H9 (cell line): ENCODE data around the gene HESX1. TPM values are rescaled to one million over a fixed set of nuclear protein-coding genes. Genes with fewer than 3 reads are reported as not detected.
A peak's percentile ranks its signal among the peaks of the same experiment; 100 is the strongest.

Source experiments
- DNase-seq: peaks from one replicate; pipeline ENCODE4 v3.0.0-alpha.2; 2017
- H2AFZ ChIP-seq: one replicate; pipeline ENCODE4 v1.6.1; 2013; ENCODE audit warnings: mild to moderate bottlenecking, low read length, control low read depth, moderate library complexity
- H2AK5ac ChIP-seq: 2 replicates; pipeline ENCODE4 v1.6.1; 2013; ENCODE audit warnings: low read length, control low read depth, mixed read lengths; ENCODE audit not compliant: insufficient read length
- H2BK120ac ChIP-seq: one replicate; pipeline ENCODE4 v1.6.1; 2013; ENCODE audit warnings: low read depth, mild to moderate bottlenecking, low read length, control low read depth, inconsistent platforms; ENCODE audit not compliant: poor library complexity, severe bottlenecking
- H2BK12ac ChIP-seq: 2 replicates; pipeline ENCODE4 v1.6.1; 2013; ENCODE audit warnings: low read length, control low read depth, mixed read lengths, low read depth; ENCODE audit not compliant: insufficient read length
- H2BK15ac ChIP-seq: 2 replicates; pipeline ENCODE4 v1.6.1; 2013; ENCODE audit warnings: low read depth, low read length, control low read depth
- H2BK20ac ChIP-seq: one replicate; pipeline ENCODE4 v1.6.1; 2013; ENCODE audit warnings: low read depth, mild to moderate bottlenecking, low read length, control low read depth, inconsistent platforms; ENCODE audit not compliant: poor library complexity, severe bottlenecking
- H2BK5ac ChIP-seq: 2 replicates; pipeline ENCODE4 v1.6.1; 2013; ENCODE audit warnings: low read length, control low read depth, mixed read lengths; ENCODE audit not compliant: insufficient read length
- H3K14ac ChIP-seq: 2 replicates; pipeline ENCODE4 v1.6.1; 2013; ENCODE audit warnings: low read length, control low read depth; ENCODE audit not compliant: insufficient read depth
- H3K18ac ChIP-seq: 2 replicates; pipeline ENCODE4 v1.6.1; 2013; ENCODE audit warnings: low read depth, mild to moderate bottlenecking, mixed read lengths, low read length, control low read depth; ENCODE audit not compliant: insufficient read length
- H3K23ac ChIP-seq: 2 replicates; pipeline ENCODE4 v1.6.1; 2013; ENCODE audit warnings: low read length, control low read depth, mixed read lengths, low read depth; ENCODE audit not compliant: insufficient read length
- H3K23me2 ChIP-seq: 2 replicates; pipeline ENCODE4 v1.6.1; 2013; ENCODE audit warnings: low read depth, mild to moderate bottlenecking, mixed read lengths, low read length, control low read depth; ENCODE audit not compliant: insufficient read length, poor library complexity, severe bottlenecking
- H3K27ac ChIP-seq: 2 replicates; pipeline ENCODE4 v1.5.1; 2013; ENCODE audit warnings: low read length, control low read depth, mixed read lengths, low read depth; ENCODE audit not compliant: insufficient read length
- H3K27me3 ChIP-seq: 2 replicates; pipeline ENCODE4 v1.6.1; 2013; ENCODE audit warnings: low read length, control low read depth, inconsistent platforms; ENCODE audit not compliant: insufficient read depth
- H3K4ac ChIP-seq: 2 replicates; pipeline ENCODE4 v1.6.1; 2013; ENCODE audit warnings: low read depth, mild to moderate bottlenecking, control low read depth, inconsistent platforms, low read length, moderate library complexity
- H3K4me1 ChIP-seq: 2 replicates; pipeline ENCODE4 v1.6.1; 2013; ENCODE audit warnings: low read length, control low read depth, inconsistent platforms; ENCODE audit not compliant: insufficient read depth
- H3K4me2 ChIP-seq: 2 replicates; pipeline ENCODE4 v1.6.1; 2013; ENCODE audit warnings: low read length, control low read depth, mixed read lengths; ENCODE audit not compliant: insufficient read length, insufficient read depth
- H3K56ac ChIP-seq: 2 replicates; pipeline ENCODE4 v1.6.1; 2013; ENCODE audit warnings: low read depth, mild to moderate bottlenecking, mixed read lengths, low read length, control low read depth; ENCODE audit not compliant: insufficient read length
- H3K79me1 ChIP-seq: 2 replicates; pipeline ENCODE4 v1.6.1; 2013; ENCODE audit warnings: low read depth, mild to moderate bottlenecking, moderate library complexity, low read length, control low read depth, inconsistent platforms; ENCODE audit not compliant: insufficient read depth, poor library complexity, severe bottlenecking
- H3K79me2 ChIP-seq: 2 replicates; pipeline ENCODE4 v1.6.1; 2013; ENCODE audit warnings: low read length, control low read depth, inconsistent platforms; ENCODE audit not compliant: insufficient read depth
- H3K9ac ChIP-seq: 2 replicates; pipeline ENCODE4 v1.6.1; 2013; ENCODE audit warnings: low read length, control low read depth, mixed read lengths; ENCODE audit not compliant: insufficient read length; ENCODE audit errors: extremely low read depth
- H3K9me3 ChIP-seq: one replicate; pipeline ENCODE4 v1.6.1; 2013; ENCODE audit warnings: low read depth, low read length, inconsistent platforms; ENCODE audit not compliant: control insufficient read depth
- H3T11ph ChIP-seq: one replicate; pipeline ENCODE4 v1.6.1; 2013; ENCODE audit warnings: mild to moderate bottlenecking, low read length, control low read depth, inconsistent platforms
- H4K20me1 ChIP-seq: one replicate; pipeline ENCODE4 v1.6.1; 2013; ENCODE audit not compliant: control insufficient read depth, insufficient read length, insufficient read depth
- H4K5ac ChIP-seq: 2 replicates; pipeline ENCODE4 v1.6.1; 2013; ENCODE audit warnings: low read depth, mild to moderate bottlenecking, mixed read lengths, low read length, control low read depth; ENCODE audit not compliant: insufficient read length
- H4K8ac ChIP-seq: replicated peaks from 2 replicates; pipeline ENCODE4 v1.6.1; 2013; ENCODE audit warnings: low read length, control low read depth, mixed read lengths, low read depth; ENCODE audit not compliant: insufficient read length
- H4K91ac ChIP-seq: 2 replicates; pipeline ENCODE4 v1.6.1; 2013; ENCODE audit warnings: low read depth, mild to moderate bottlenecking, moderate library complexity, mixed read lengths, low read length, control low read depth; ENCODE audit not compliant: insufficient read length
- H3K27ac Mint-ChIP-seq, 3 experiments: 2 replicates in 2 of 3; 3 replicates in 1 of 3; pipeline ENCODE4 v1.8.0; 2020 to 2021; ENCODE audit warnings: mixed read lengths in 3 of 3, mild to moderate bottlenecking in 1 of 3, moderate library complexity in 1 of 3
- H3K27me3 Mint-ChIP-seq: 2 replicates; pipeline ENCODE4 v1.8.0; 2021; ENCODE audit warnings: low read depth, mild to moderate bottlenecking, moderate library complexity, mixed read lengths
- H3K36me3 Mint-ChIP-seq, 3 experiments: 2 replicates in 2 of 3; 3 replicates in 1 of 3; pipeline ENCODE4 v1.8.0; 2020 to 2021; ENCODE audit warnings: low read depth in 3 of 3, mixed read lengths in 3 of 3; ENCODE audit not compliant: insufficient read depth in 1 of 3
- H3K4me1 Mint-ChIP-seq, 2 experiments: 2 replicates each; pipeline ENCODE4 v1.8.0; 2020; ENCODE audit warnings: mixed read lengths in 2 of 2
- H3K4me3 Mint-ChIP-seq, 2 experiments: 2 replicates in 1 of 2; 3 replicates in 1 of 2; pipeline ENCODE4 v1.8.0; 2020 to 2021; ENCODE audit warnings: mild to moderate bottlenecking in 2 of 2, mixed read lengths in 2 of 2, moderate library complexity in 1 of 2
- H3K9me3 Mint-ChIP-seq, 2 experiments: 2 replicates in 1 of 2; 3 replicates in 1 of 2; pipeline ENCODE4 v1.8.0; 2020; ENCODE audit warnings: mild to moderate bottlenecking in 2 of 2, mixed read lengths in 2 of 2, moderate library complexity in 1 of 2
- WGBS: extraction: QIAGEN DNeasy Blood & Tissue Kit; methylation state at CpG from one replicate; pipeline ENCODE4 v1.1.7; 2013; ENCODE audit warnings: missing lambda C conversion rate, low lambda C conversion rate, mixed read lengths; ENCODE audit not compliant: insufficient read length; ENCODE audit errors: extremely low coverage; 5-methylcytosine and 5-hydroxymethylcytosine counted together
- total RNA-seq: library from RNA; stranded (reverse); gene quantifications from 2 replicates; pipeline ENCODE4 v1.2.1, GENCODE V29; 2021
- TF ChIP-seq, protein P1 (sequence below): fragments of 200-600 bp; sonication (generic); conservative IDR thresholded peaks from 3 replicates; pipeline ENCODE4 v1.8.0; 2021; ENCODE audit warnings: antibody characterized with exemption, mild to moderate bottlenecking

The HESX1 gene
- total RNA-seq, 1 experiment from 2014 or later = 28.4 TPM

DNA sequence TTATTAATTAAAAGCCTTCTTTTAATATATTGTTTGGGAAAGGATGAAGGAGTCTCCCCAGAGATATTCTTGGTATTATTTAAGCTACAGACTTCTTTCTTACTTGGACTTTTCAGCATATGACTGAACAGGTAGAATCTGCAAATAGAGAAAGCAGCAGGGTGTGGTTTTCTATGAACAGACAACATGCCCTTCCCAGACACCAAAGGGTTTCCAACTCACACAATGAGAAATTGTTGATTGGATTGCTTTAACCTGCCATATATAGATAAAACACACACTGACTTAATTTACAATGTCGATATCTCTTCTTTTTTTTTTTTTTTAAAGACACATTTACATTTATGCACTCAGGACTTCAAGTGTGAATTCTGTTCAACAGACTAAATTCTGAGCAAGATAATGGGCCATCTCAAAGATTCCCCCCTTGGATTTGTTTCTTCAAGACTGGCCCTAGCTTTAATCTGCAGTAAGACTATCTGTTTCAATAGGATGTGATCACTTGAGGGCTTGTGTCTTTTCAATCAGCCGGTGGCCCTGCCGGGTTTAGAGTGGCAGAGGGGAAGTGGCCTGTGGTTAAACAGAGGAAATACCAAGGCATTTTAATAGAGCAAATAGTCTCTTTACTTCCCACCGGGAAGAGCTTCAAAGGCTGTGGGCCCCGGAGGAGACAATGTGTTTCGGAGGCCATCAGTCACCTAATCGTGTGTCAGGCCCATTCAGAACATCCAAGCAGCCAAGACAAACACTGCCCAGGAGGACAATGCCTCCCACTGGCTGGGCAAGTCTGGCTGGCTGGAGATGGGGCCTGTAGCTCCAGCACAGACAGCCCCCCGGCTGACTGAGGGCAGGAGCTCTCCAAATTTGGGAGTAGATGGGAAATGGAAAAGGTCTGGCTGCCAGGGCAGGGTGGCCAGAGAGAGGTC, 40.7 kb downstream of the HESX1 start:
- peak overlapping the region in 1 of 3 experiments; percentile 98; a peak in 3 of 7 replicates for H3K27ac Mint-ChIP-seq
- H3K4me1 Mint-ChIP-seq = peaks cover 84% of the 10 kb centered on the region in 2 experiments
- peaks cover 2% of the 10 kb centered on the region for H4K20me1 ChIP-seq

More for the DNA sequence above, 40.7 kb downstream of the HESX1 start:
- H3K9me3 Mint-ChIP-seq = no peaks in the 10 kb centered on the region
- Histone ChIP-seq H3K56ac (no peak overlapping the region), H2BK120ac (no peak overlapping the region), H3K79me1 (no peaks in the 10 kb centered on the region), H2AFZ (no peak overlapping the region), H3K4ac (no peak overlapping the region), H2BK20ac (no peak overlapping the region), H2BK5ac (no peak overlapping the region), H3K4me1 (peaks cover 44% of the 10 kb centered on the region), H3T11ph (no peak overlapping the region), H3K27ac (peak overlapping the region; percentile 2), H3K27me3 (no peaks in the 10 kb centered on the region), H3K23me2 (peaks cover 3% of the 10 kb centered on the region), H3K18ac (no peak overlapping the region), H3K14ac (no peak overlapping the region), H3K23ac (no peak overlapping the region), H3K4me2 (peak overlapping the region; percentile 9), H2AK5ac (no peak overlapping the region), H4K5ac (no peak overlapping the region), H2BK15ac (no peak overlapping the region), H3K79me2 (peaks cover 26% of the 10 kb centered on the region; the same call in 1 of the 2 replicates), H3K9me3 (no peaks in the 10 kb centered on the region), H4K91ac (no peak overlapping the region), H4K8ac (no peak overlapping the region), H3K9ac (no peak overlapping the region), H2BK12ac (no peak overlapping the region)
- H3K4me3 Mint-ChIP-seq = peak overlapping the region in 1 of 2 experiments; percentile 68; a peak in 4 of 5 replicates
- peak; percentile 83 for DNase-seq
- WGBS = no CpG with 5 or more reads among the region's 8 CpGs
- TF ChIP-seq, protein P1, sequence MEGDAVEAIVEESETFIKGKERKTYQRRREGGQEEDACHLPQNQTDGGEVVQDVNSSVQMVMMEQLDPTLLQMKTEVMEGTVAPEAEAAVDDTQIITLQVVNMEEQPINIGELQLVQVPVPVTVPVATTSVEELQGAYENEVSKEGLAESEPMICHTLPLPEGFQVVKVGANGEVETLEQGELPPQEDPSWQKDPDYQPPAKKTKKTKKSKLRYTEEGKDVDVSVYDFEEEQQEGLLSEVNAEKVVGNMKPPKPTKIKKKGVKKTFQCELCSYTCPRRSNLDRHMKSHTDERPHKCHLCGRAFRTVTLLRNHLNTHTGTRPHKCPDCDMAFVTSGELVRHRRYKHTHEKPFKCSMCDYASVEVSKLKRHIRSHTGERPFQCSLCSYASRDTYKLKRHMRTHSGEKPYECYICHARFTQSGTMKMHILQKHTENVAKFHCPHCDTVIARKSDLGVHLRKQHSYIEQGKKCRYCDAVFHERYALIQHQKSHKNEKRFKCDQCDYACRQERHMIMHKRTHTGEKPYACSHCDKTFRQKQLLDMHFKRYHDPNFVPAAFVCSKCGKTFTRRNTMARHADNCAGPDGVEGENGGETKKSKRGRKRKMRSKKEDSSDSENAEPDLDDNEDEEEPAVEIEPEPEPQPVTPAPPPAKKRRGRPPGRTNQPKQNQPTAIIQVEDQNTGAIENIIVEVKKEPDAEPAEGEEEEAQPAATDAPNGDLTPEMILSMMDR = no peak
- H3K27me3 Mint-ChIP-seq = peaks cover 78% of the 10 kb centered on the region
- H3K36me3 Mint-ChIP-seq = peaks cover 0 to 6% (median 3%) of the 10 kb centered on the region in 3 experiments; a peak in 3 of 7 replicates
